KMS-11 (cell line): ENCODE results near the gene STRIP1.

ENCODE experiments used
- H2AFZ ChIP-seq: fragments of 200-600 bp; sonication (generic); 2 replicates; pipeline ENCODE4 v1.6.1; 2016; ENCODE audit warnings: antibody characterized with exemption, mixed run types, low read depth
- H3K27ac ChIP-seq: fragments of 200-600 bp; sonication (generic); 2 replicates; pipeline ENCODE4 v1.6.1; 2016; ENCODE audit warnings: mild to moderate bottlenecking, mixed run types
- H3K27me3 ChIP-seq: fragments of 200-600 bp; sonication (generic); 2 replicates; pipeline ENCODE4 v1.6.1; 2017; ENCODE audit warnings: mild to moderate bottlenecking, low read depth, mixed run types, moderate library complexity; ENCODE audit not compliant: insufficient read depth
- H3K36me3 ChIP-seq: fragments of 200-600 bp; sonication (generic); 2 replicates; pipeline ENCODE4 v1.6.1; 2017; ENCODE audit warnings: mild to moderate bottlenecking, mixed run types; ENCODE audit not compliant: insufficient read depth
- H3K4me1 ChIP-seq: fragments of 200-600 bp; sonication (generic); 2 replicates; pipeline ENCODE4 v1.6.1; 2016; ENCODE audit warnings: mild to moderate bottlenecking, low read depth, mixed run types; ENCODE audit not compliant: poor library complexity, severe bottlenecking
- H3K4me2 ChIP-seq: fragments of 200-600 bp; sonication (generic); 2 replicates; pipeline ENCODE4 v1.7.0; 2016; ENCODE audit warnings: mild to moderate bottlenecking, mixed run types
- H3K4me3 ChIP-seq: fragments of 200-600 bp; sonication (generic); IDR thresholded peaks from 2 replicates; pipeline ENCODE4 v1.6.1; 2017; ENCODE audit warnings: low read depth, low read length, mixed read lengths; ENCODE audit not compliant: insufficient read depth
- H3K79me2 ChIP-seq: fragments of 200-600 bp; sonication (generic); 2 replicates; pipeline ENCODE4 v1.6.1; 2016; ENCODE audit warnings: low read depth, mixed run types; ENCODE audit not compliant: insufficient read depth
- H3K9ac ChIP-seq: fragments of 200-600 bp; sonication (generic); 2 replicates; pipeline ENCODE4 v1.6.1; 2016; ENCODE audit warnings: mild to moderate bottlenecking, mixed run types
- H4K20me1 ChIP-seq: fragments of 200-600 bp; sonication (generic); 2 replicates; pipeline ENCODE4 v1.6.1; 2016; ENCODE audit warnings: mild to moderate bottlenecking, mixed run types; ENCODE audit not compliant: insufficient read depth
- CTCF ChIP-seq: fragments of 200-600 bp; sonication (generic); conservative IDR thresholded peaks from 2 replicates; pipeline ENCODE4 v1.6.1; 2017; ENCODE audit warnings: low read depth, mild to moderate bottlenecking, antibody characterized with exemption, low read length, moderate library complexity, mixed read lengths

The STRIP1 gene

GRCh38 chr1:110085671-110086070 is 51.2 kb downstream of the STRIP1 start:
- no peak overlapping the region for H3K9ac ChIP-seq
- no peak overlapping the region for H2AFZ ChIP-seq
- no peak for TF ChIP-seq CTCF
- no peak overlapping the region for H3K27ac ChIP-seq
- no peak overlapping the region for H3K4me2 ChIP-seq
- no peaks in the 10 kb centered on the region for H3K79me2 ChIP-seq
- no peaks in the 10 kb centered on the region for H3K36me3 ChIP-seq
- H3K4me1 ChIP-seq, result no peaks in the 10 kb centered on the region
- H4K20me1 ChIP-seq, result no peaks in the 10 kb centered on the region
- H3K27me3 ChIP-seq, result peaks cover 18% of the 10 kb centered on the region; the same call in 1 of the 2 replicates
- H3K4me3 ChIP-seq, result no peak overlapping the region

- H3K4me2 ChIP-seq, result no peak overlapping the region
- no peak overlapping the region for H3K4me3 ChIP-seq
- H3K79me2 ChIP-seq, result no peaks in the 10 kb centered on the region
- H3K36me3 ChIP-seq, result no peaks in the 10 kb centered on the region
- no peaks in the 10 kb centered on the region for H3K4me1 ChIP-seq
- no peak overlapping the region for H3K9ac ChIP-seq
- TF ChIP-seq CTCF, result no peak
- H3K27ac ChIP-seq, result no peak overlapping the region
- H3K27me3 ChIP-seq, result peaks cover 18% of the 10 kb centered on the region; the same call in 1 of the 2 replicates
- no peaks in the 10 kb centered on the region for H4K20me1 ChIP-seq
- no peak overlapping the region for H2AFZ ChIP-seq
These were observed 52.5 kb downstream of the STRIP1 start for GRCh38 chr1:110086961-110087360.

- Histone ChIP-seq H3K9ac (no peak overlapping the region), H3K4me3 (no peak overlapping the region), H3K4me1 (no peaks in the 10 kb centered on the region), H3K4me2 (no peak overlapping the region), H3K79me2 (no peaks in the 10 kb centered on the region), H2AFZ (peak overlapping the region; percentile 18), H4K20me1 (no peaks in the 10 kb centered on the region), H3K27ac (no peak overlapping the region), H3K36me3 (no peaks in the 10 kb centered on the region), H3K27me3 (peaks cover 18% of the 10 kb centered on the region; the same call in 1 of the 2 replicates)
- peak; percentile 96 for TF ChIP-seq CTCF
These were observed 53.7 kb downstream of the STRIP1 start for GRCh38 chr1:110087812-110088738.

GRCh38 chr1:110088739-110089316 is 54.4 kb downstream of the STRIP1 start:
- no peak for TF ChIP-seq CTCF
- H3K27me3 ChIP-seq, result peaks cover 18% of the 10 kb centered on the region; the same call in 1 of the 2 replicates
- H3K4me1 ChIP-seq, result no peaks in the 10 kb centered on the region
- no peaks in the 10 kb centered on the region for H4K20me1 ChIP-seq
- H3K9ac ChIP-seq, result no peak overlapping the region
- H3K79me2 ChIP-seq, result no peaks in the 10 kb centered on the region
- H3K4me2 ChIP-seq, result no peak overlapping the region
- no peak overlapping the region for H3K27ac ChIP-seq
- peak overlapping the region; percentile 18 for H2AFZ ChIP-seq
- H3K4me3 ChIP-seq, result no peak overlapping the region
- H3K36me3 ChIP-seq, result no peaks in the 10 kb centered on the region
